Fibroblast of lung (primary cell): ENCODE measurements around the gene HINT2. TPM values are rescaled to one million over a fixed set of nuclear protein-coding genes. Genes with fewer than 3 reads are reported as not detected.

ENCODE experiments used
- DNase-seq, 2 donors: peaks; one replicate each; pipeline versions ENCODE4 v3.0.0 to v3.0.0-alpha.2; 2010; ENCODE audit warnings: low read depth in 2 of 2
- H2AFZ ChIP-seq: 2 replicates; pipeline ENCODE4 v1.5.1; 2012; ENCODE audit warnings: low read length, control low read depth, inconsistent platforms
- H3K27ac ChIP-seq: 2 replicates; pipeline ENCODE4 v1.5.1; 2011; ENCODE audit warnings: low read length, control low read depth; ENCODE audit not compliant: insufficient read depth
- H3K27me3 ChIP-seq: 2 replicates; pipeline ENCODE4 v1.5.1; 2011; ENCODE audit warnings: mild to moderate bottlenecking, low read length; ENCODE audit not compliant: control insufficient read depth, insufficient read depth
- H3K36me3 ChIP-seq: 2 replicates; pipeline ENCODE4 v1.5.1; 2011; ENCODE audit warnings: low read length; ENCODE audit not compliant: control insufficient read depth, insufficient read depth
- H3K4me1 ChIP-seq: 2 replicates; pipeline ENCODE4 v1.5.1; 2011; ENCODE audit warnings: low read length; ENCODE audit not compliant: control insufficient read depth, insufficient read depth; ENCODE audit errors: extremely low read depth
- H3K4me2 ChIP-seq: 2 replicates; pipeline ENCODE4 v1.5.1; 2011; ENCODE audit warnings: low read length, control low read depth; ENCODE audit not compliant: insufficient read depth; ENCODE audit errors: extremely low read depth
- H3K4me3 ChIP-seq, 4 experiments: fragments of 200-600 bp in 1 of 4; sonication (generic) in 1 of 4; replicated peaks in 1 of 4; 2 replicates each; pipeline ENCODE4 v1.5.1; 2011 to 2016; ENCODE audit warnings: low read length in 4 of 4, low read depth in 3 of 4, mild to moderate bottlenecking in 3 of 4, control low read depth in 2 of 4, inconsistent platforms in 1 of 4, mixed read lengths in 1 of 4; ENCODE audit not compliant: insufficient read depth in 1 of 4; ENCODE audit errors: control extremely low read depth in 1 of 4
- H3K79me2 ChIP-seq: 2 replicates; pipeline ENCODE4 v1.5.1; 2012; ENCODE audit warnings: mild to moderate bottlenecking, low read length, inconsistent platforms; ENCODE audit not compliant: control insufficient read depth, insufficient read depth
- H3K9ac ChIP-seq: 2 replicates; pipeline ENCODE4 v1.5.1; 2011; ENCODE audit warnings: mild to moderate bottlenecking, low read length, control low read depth; ENCODE audit not compliant: insufficient read depth
- H3K9me3 ChIP-seq: 2 replicates; pipeline ENCODE4 v1.5.1; 2012; ENCODE audit warnings: low read depth, low read length; ENCODE audit not compliant: control insufficient read depth, insufficient read depth
- H4K20me1 ChIP-seq: 2 replicates; pipeline ENCODE4 v1.5.1; 2011; ENCODE audit warnings: low read length; ENCODE audit not compliant: control insufficient read depth, insufficient read depth; ENCODE audit errors: extremely low read depth
- CTCF ChIP-seq, 2 donors: IDR thresholded peaks in 1 of 2; conservative IDR thresholded peaks in 1 of 2; 1 replicate in 1 of 2; 2 replicates in 1 of 2; pipeline ENCODE4 v1.5.1; 2011 to 2012; ENCODE audit warnings: low read length in 2 of 2, control low read depth in 1 of 2, inconsistent platforms in 1 of 2, low read depth in 1 of 2, mild to moderate bottlenecking in 1 of 2
- EZH2 ChIP-seq: IDR thresholded peaks from 2 replicates; pipeline ENCODE4 v1.5.1; 2012; ENCODE audit warnings: low read length, control low read depth, mild to moderate bottlenecking; ENCODE audit errors: missing control alignments
- polyA plus RNA-seq, 2 donors: library from polyadenylated mRNA; depleted of rRNA in 1 of 2; stranded (reverse) in 1 of 2; unstranded in 1 of 2; fragments of >200 nt; gene quantifications; 2 replicates each; pipeline ENCODE4 v1.2.1, GENCODE V29; 2011 to 2012; ENCODE audit warnings: missing spikeins in 1 of 2
- total RNA-seq: library from RNA; depleted of rRNA; stranded (reverse); fragments of >200 nt; gene quantifications from 2 replicates; pipeline ENCODE4 v1.2.1, GENCODE V29; 2014

Gene HINT2
- total and polyA plus RNA-seq, 2 donors (not counting 1 experiment from before 2014, with no cell fraction given) = 13.1 to 34.2 TPM

GRCh38 chr9:35771943-35772342, 42.9 kb downstream of the HINT2 start:
- H2AFZ ChIP-seq = no peak overlapping the region
- H3K79me2 ChIP-seq = no peaks in the 10 kb centered on the region
- TF ChIP-seq CTCF (conservative IDR thresholded peaks at IDR 0.05 in 1 of 2, IDR thresholded peaks at IDR 0.05 in 1 of 2; ENCODE audit: low read depth in 1 of 2, low read length in 2 of 2) = no peak
- no peak for TF ChIP-seq EZH2
- H3K9me3 ChIP-seq = no peaks in the 10 kb centered on the region
- no peak overlapping the region for H3K4me3 ChIP-seq
- H3K4me1 ChIP-seq = no peaks in the 10 kb centered on the region
- H3K27ac ChIP-seq = no peak overlapping the region
- no peak overlapping the region for H3K9ac ChIP-seq
- no peak overlapping the region for H3K4me2 ChIP-seq
- H3K36me3 ChIP-seq = no peaks in the 10 kb centered on the region
- DNase-seq = no peak
- H4K20me1 ChIP-seq = no peaks in the 10 kb centered on the region
- peaks cover 11% of the 10 kb centered on the region for H3K27me3 ChIP-seq

- TF ChIP-seq EZH2 = no peak
- TF ChIP-seq CTCF (conservative IDR thresholded peaks at IDR 0.05 in 1 of 2, IDR thresholded peaks at IDR 0.05 in 1 of 2; ENCODE audit: low read depth in 1 of 2, low read length in 2 of 2) = no peak
- H2AFZ ChIP-seq = no peak overlapping the region
- no peak overlapping the region for H3K9ac ChIP-seq
- no peak overlapping the region for H3K4me2 ChIP-seq
- no peak overlapping the region for H3K27ac ChIP-seq
- no peaks in the 10 kb centered on the region for H3K4me1 ChIP-seq
- H3K4me3 ChIP-seq = no peak overlapping the region
- no peaks in the 10 kb centered on the region for H4K20me1 ChIP-seq
- H3K36me3 ChIP-seq = no peaks in the 10 kb centered on the region
- peak in 1 of 2 donors; percentile 65 for DNase-seq
- H3K79me2 ChIP-seq = no peaks in the 10 kb centered on the region
- no peaks in the 10 kb centered on the region for H3K9me3 ChIP-seq
- H3K27me3 ChIP-seq = peaks cover 11% of the 10 kb centered on the region
Observed at GRCh38 chr9:35771534-35771933, 43.3 kb downstream of the HINT2 start.

- H2AFZ ChIP-seq = no peak overlapping the region
- H3K9ac ChIP-seq = no peak overlapping the region
- no peaks in the 10 kb centered on the region for H3K9me3 ChIP-seq
- no peaks in the 10 kb centered on the region for H3K4me1 ChIP-seq
- DNase-seq = no peak
- TF ChIP-seq CTCF (conservative IDR thresholded peaks at IDR 0.05 in 1 of 2, IDR thresholded peaks at IDR 0.05 in 1 of 2; ENCODE audit: low read depth in 1 of 2, low read length in 2 of 2) (no peak), EZH2 (no peak)
- H3K79me2 ChIP-seq = no peaks in the 10 kb centered on the region
- H3K27ac ChIP-seq = no peak overlapping the region
- peaks cover 11% of the 10 kb centered on the region for H3K27me3 ChIP-seq
- H3K36me3 ChIP-seq = no peaks in the 10 kb centered on the region
- H3K4me2 ChIP-seq = no peak overlapping the region
- H4K20me1 ChIP-seq = no peaks in the 10 kb centered on the region
- H3K4me3 ChIP-seq = no peak overlapping the region
Observed at GRCh38 chr9:35771075-35771433, 43.8 kb downstream of the HINT2 start.
